ENCODE measurements around the gene GALNTL6.

Gene GALNTL6

GRCh38 chr4:172103456-172103855 lies 290.3 kb downstream of the GALNTL6 start:
- TF ChIP-seq CTCF (IDR thresholded peaks at IDR 0.05; ENCODE audit: low read depth, low read length), result no peak
- H3K4me3 ChIP-seq (replicated peaks in 1 of 2; ENCODE audit: low read depth in 2 of 2, low read length in 2 of 2), result no peak overlapping the region

GRCh38 chr4:172104539-172104938 lies 291.3 kb downstream of the GALNTL6 start:
- TF ChIP-seq CTCF (IDR thresholded peaks at IDR 0.05; ENCODE audit: low read depth, low read length), result no peak
- no peak overlapping the region for H3K4me3 ChIP-seq (replicated peaks in 1 of 2; ENCODE audit: low read depth in 2 of 2, low read length in 2 of 2)
- no peak for DNase-seq (ENCODE audit: low read depth in 2 of 2)

More at GRCh38 chr4:172103456-172103855, 290.3 kb downstream of the GALNTL6 start:
- DNase-seq (ENCODE audit: low read depth in 2 of 2), result no peak

GRCh38 chr4:172105918-172106317 lies 292.7 kb downstream of the GALNTL6 start:
- DNase-seq (ENCODE audit: low read depth in 2 of 2), result no peak
- TF ChIP-seq CTCF (IDR thresholded peaks at IDR 0.05; ENCODE audit: low read depth, low read length), result no peak
- no peak overlapping the region for H3K4me3 ChIP-seq (replicated peaks in 1 of 2; ENCODE audit: low read depth in 2 of 2, low read length in 2 of 2)

- TF ChIP-seq CTCF (IDR thresholded peaks at IDR 0.05; ENCODE audit: low read depth, low read length), result no peak
- no peak for DNase-seq (ENCODE audit: low read depth in 2 of 2)
- H3K4me3 ChIP-seq (replicated peaks in 1 of 2; ENCODE audit: low read depth in 2 of 2, low read length in 2 of 2), result no peak overlapping the region
Measured at GRCh38 chr4:172109466-172109865, 296.3 kb downstream of the GALNTL6 start.

- H3K4me3 ChIP-seq (replicated peaks in 1 of 2; ENCODE audit: low read depth in 2 of 2, low read length in 2 of 2), result no peak overlapping the region
- TF ChIP-seq CTCF (IDR thresholded peaks at IDR 0.05; ENCODE audit: low read depth, low read length), result no peak
- DNase-seq (ENCODE audit: low read depth in 2 of 2), result no peak
Measured at GRCh38 chr4:172124656-172125308, 311.6 kb downstream of the GALNTL6 start.

GRCh38 chr4:172125443-172125842 lies 312.2 kb downstream of the GALNTL6 start:
- no peak overlapping the region for H3K4me3 ChIP-seq (replicated peaks in 1 of 2; ENCODE audit: low read depth in 2 of 2, low read length in 2 of 2)
- DNase-seq (ENCODE audit: low read depth in 2 of 2), result no peak
- no peak for TF ChIP-seq CTCF (IDR thresholded peaks at IDR 0.05; ENCODE audit: low read depth, low read length)

GRCh38 chr4:172127168-172127567 lies 314.0 kb downstream of the GALNTL6 start:
- no peak overlapping the region for H3K4me3 ChIP-seq (replicated peaks in 1 of 2; ENCODE audit: low read depth in 2 of 2, low read length in 2 of 2)
- no peak for DNase-seq (ENCODE audit: low read depth in 2 of 2)
- no peak for TF ChIP-seq CTCF (IDR thresholded peaks at IDR 0.05; ENCODE audit: low read depth, low read length)

Data from cardiac fibroblast (primary cell).